ENCODE results near the gene DHRS13.
A peak's percentile ranks its signal among the peaks of the same experiment; 100 is the strongest.
"Not testable (repeated sequence)": the region's sequence is repeated elsewhere in the genome, so short reads cannot be mapped to it uniquely, and the experiment has no call there.

Gene DHRS13

DNA sequence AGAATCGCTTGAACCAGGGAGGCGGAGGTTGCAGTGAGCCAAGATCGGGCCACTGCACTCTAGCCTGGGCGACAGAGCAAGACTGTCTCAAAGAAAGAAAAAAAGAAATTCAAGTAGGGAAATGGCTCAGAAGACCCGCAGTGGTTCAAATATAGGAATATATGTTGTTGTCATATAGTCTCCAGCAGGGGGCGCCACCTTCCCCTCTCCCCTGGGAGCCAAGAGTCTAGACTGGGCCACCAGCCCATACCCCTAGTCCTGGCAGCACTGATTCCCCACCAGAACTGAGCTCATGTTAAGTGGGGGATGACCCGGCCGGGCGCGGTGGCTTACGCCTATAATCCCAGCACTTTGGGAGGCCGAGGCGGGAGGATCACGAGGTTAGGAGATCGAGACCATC, 54.2 kb downstream of the DHRS13 start:
- DNase-seq (ENCODE audit: low read depth), result peak; percentile 20
- H3K4me3 ChIP-seq (replicated peaks; ENCODE audit: low read depth, low read length), result not testable (repeated sequence)
- peak; percentile 24 for TF ChIP-seq CTCF (IDR thresholded peaks at IDR 0.05; ENCODE audit: low read length, missing control alignments)

Measured in fibroblast of pulmonary artery (primary cell).